Activated T-cell treated with anti-CD3 and anti-CD28 coated beads, Interleukin-2, amount 50 U/mL, for 24 hours (primary cell): Measurements from ENCODE around the gene PTK7.
A peak's percentile ranks its signal among the peaks of the same experiment; 100 is the strongest.

Source experiments
- DNase-seq: peaks from one replicate; pipeline ENCODE4 v3.0.0-alpha.2; 2020
- H3K27ac Mint-ChIP-seq: 2 replicates; pipeline ENCODE4 v1.8.0; 2020; ENCODE audit warnings: mild to moderate bottlenecking, mixed read lengths
- H3K27me3 Mint-ChIP-seq: 2 replicates; pipeline ENCODE4 v1.8.0; 2020; ENCODE audit warnings: mixed read lengths
- H3K36me3 Mint-ChIP-seq: 2 replicates; pipeline ENCODE4 v1.8.0; 2020; ENCODE audit warnings: low read depth, mixed read lengths
- H3K4me1 Mint-ChIP-seq: 2 replicates; pipeline ENCODE4 v1.8.0; 2020; ENCODE audit warnings: low read depth, mixed read lengths
- H3K4me3 Mint-ChIP-seq: 2 replicates; pipeline ENCODE4 v1.8.0; 2020; ENCODE audit warnings: mild to moderate bottlenecking, moderate library complexity, mixed read lengths
- H3K9me3 Mint-ChIP-seq: 2 replicates; pipeline ENCODE4 v1.8.0; 2020; ENCODE audit warnings: mixed read lengths

Gene PTK7

GRCh38 chr6:43178951-43179830 is 103.1 kb downstream of the PTK7 start:
- H3K4me3 Mint-ChIP-seq, result no peak overlapping the region
- no peaks in the 10 kb centered on the region for H3K27me3 Mint-ChIP-seq
- DNase-seq, result no peak
- H3K36me3 Mint-ChIP-seq, result peaks cover 71% of the 10 kb centered on the region
- peaks cover 49% of the 10 kb centered on the region for H3K4me1 Mint-ChIP-seq
- H3K27ac Mint-ChIP-seq, result peak overlapping the region; percentile 66
- no peaks in the 10 kb centered on the region for H3K9me3 Mint-ChIP-seq

GRCh38 chr6:43180058-43180457 is 103.9 kb downstream of the PTK7 start:
- no peak overlapping the region for H3K4me3 Mint-ChIP-seq
- H3K36me3 Mint-ChIP-seq, result peaks cover 73% of the 10 kb centered on the region
- no peaks in the 10 kb centered on the region for H3K27me3 Mint-ChIP-seq
- no peaks in the 10 kb centered on the region for H3K9me3 Mint-ChIP-seq
- DNase-seq, result no peak
- H3K4me1 Mint-ChIP-seq, result peaks cover 53% of the 10 kb centered on the region
- no peak overlapping the region for H3K27ac Mint-ChIP-seq

GRCh38 chr6:43180985-43181384 is 104.9 kb downstream of the PTK7 start:
- Mint-ChIP-seq H3K36me3 (peaks cover 73% of the 10 kb centered on the region), H3K9me3 (no peaks in the 10 kb centered on the region), H3K4me3 (peak overlapping the region; percentile 93), H3K27ac (peak overlapping the region; percentile 94), H3K4me1 (peaks cover 51% of the 10 kb centered on the region), H3K27me3 (no peaks in the 10 kb centered on the region)
- no peak for DNase-seq

GRCh38 chr6:43181621-43181941 is 105.5 kb downstream of the PTK7 start:
- no peaks in the 10 kb centered on the region for H3K27me3 Mint-ChIP-seq
- peaks cover 73% of the 10 kb centered on the region for H3K36me3 Mint-ChIP-seq
- no peak for DNase-seq
- no peaks in the 10 kb centered on the region for H3K9me3 Mint-ChIP-seq
- H3K4me1 Mint-ChIP-seq, result peaks cover 54% of the 10 kb centered on the region
- peak overlapping the region; percentile 94 for H3K27ac Mint-ChIP-seq
- peak overlapping the region; percentile 93 for H3K4me3 Mint-ChIP-seq

- Mint-ChIP-seq H3K27me3 (no peaks in the 10 kb centered on the region), H3K4me3 (peak within 1 kb of the TSS; percentile 93), H3K36me3 (peaks cover 74% of the 10 kb centered on the region), H3K27ac (peak within 1 kb of the TSS; percentile 94), H3K9me3 (no peaks in the 10 kb centered on the region), H3K4me1 (peaks cover 54% of the 10 kb centered on the region)
- peak; percentile 88 for DNase-seq
Observed at GRCh38 chr6:43181942-43182860, 106.1 kb downstream of the PTK7 start, which contains the start of gene CUL9. Gene CUL9 (plus strand): TSS chr6:43182196. CDS start chr6:43184311, 2,115 bp downstream.

- Mint-ChIP-seq H3K36me3 (peaks cover 74% of the 10 kb centered on the region), H3K27me3 (no peaks in the 10 kb centered on the region), H3K4me1 (peaks cover 54% of the 10 kb centered on the region), H3K9me3 (no peaks in the 10 kb centered on the region), H3K27ac (peak overlapping the region; percentile 94), H3K4me3 (peak overlapping the region; percentile 93)
- DNase-seq, result no peak
Observed at GRCh38 chr6:43183441-43183840, 107.3 kb downstream of the PTK7 start.

GRCh38 chr6:43184268-43184985 is 108.3 kb downstream of the PTK7 start:
- no peaks in the 10 kb centered on the region for H3K9me3 Mint-ChIP-seq
- DNase-seq, result no peak
- H3K36me3 Mint-ChIP-seq, result peaks cover 71% of the 10 kb centered on the region
- H3K27me3 Mint-ChIP-seq, result no peaks in the 10 kb centered on the region
- H3K27ac Mint-ChIP-seq, result peak overlapping the region; percentile 71
- peak overlapping the region; percentile 16 for H3K4me3 Mint-ChIP-seq
- H3K4me1 Mint-ChIP-seq, result peaks cover 57% of the 10 kb centered on the region

GRCh38 chr6:43185391-43185985 is 109.4 kb downstream of the PTK7 start:
- Mint-ChIP-seq H3K4me3 (peak overlapping the region; percentile 11), H3K4me1 (peaks cover 62% of the 10 kb centered on the region), H3K27ac (peak overlapping the region; percentile 71), H3K36me3 (peaks cover 76% of the 10 kb centered on the region), H3K9me3 (no peaks in the 10 kb centered on the region), H3K27me3 (no peaks in the 10 kb centered on the region)
- no peak for DNase-seq

GRCh38 chr6:43186019-43186418 is 109.9 kb downstream of the PTK7 start:
- no peak for DNase-seq
- peaks cover 78% of the 10 kb centered on the region for H3K36me3 Mint-ChIP-seq
- no peaks in the 10 kb centered on the region for H3K9me3 Mint-ChIP-seq
- H3K4me3 Mint-ChIP-seq, result no peak overlapping the region
- peaks cover 62% of the 10 kb centered on the region for H3K4me1 Mint-ChIP-seq
- no peak overlapping the region for H3K27ac Mint-ChIP-seq
- H3K27me3 Mint-ChIP-seq, result no peaks in the 10 kb centered on the region

GRCh38 chr6:43186706-43187105 is 110.6 kb downstream of the PTK7 start:
- Mint-ChIP-seq H3K27me3 (no peaks in the 10 kb centered on the region), H3K4me3 (no peak overlapping the region), H3K4me1 (peaks cover 56% of the 10 kb centered on the region), H3K9me3 (no peaks in the 10 kb centered on the region), H3K36me3 (peaks cover 72% of the 10 kb centered on the region), H3K27ac (no peak overlapping the region)
- no peak for DNase-seq

GRCh38 chr6:43187821-43188220 is 111.7 kb downstream of the PTK7 start:
- H3K36me3 Mint-ChIP-seq, result peaks cover 72% of the 10 kb centered on the region
- H3K9me3 Mint-ChIP-seq, result no peaks in the 10 kb centered on the region
- H3K4me3 Mint-ChIP-seq, result no peak overlapping the region
- H3K27me3 Mint-ChIP-seq, result no peaks in the 10 kb centered on the region
- DNase-seq, result no peak
- no peak overlapping the region for H3K27ac Mint-ChIP-seq
- peaks cover 48% of the 10 kb centered on the region for H3K4me1 Mint-ChIP-seq

- H3K4me1 Mint-ChIP-seq, result peaks cover 42% of the 10 kb centered on the region
- H3K36me3 Mint-ChIP-seq, result peaks cover 78% of the 10 kb centered on the region
- no peak overlapping the region for H3K27ac Mint-ChIP-seq
- H3K4me3 Mint-ChIP-seq, result no peak overlapping the region
- no peaks in the 10 kb centered on the region for H3K9me3 Mint-ChIP-seq
- DNase-seq, result no peak
- no peaks in the 10 kb centered on the region for H3K27me3 Mint-ChIP-seq
Observed at GRCh38 chr6:43188426-43188825, 112.3 kb downstream of the PTK7 start.

GRCh38 chr6:43189776-43190304 is 113.7 kb downstream of the PTK7 start:
- peaks cover 29% of the 10 kb centered on the region for H3K4me1 Mint-ChIP-seq
- H3K4me3 Mint-ChIP-seq, result no peak overlapping the region
- no peaks in the 10 kb centered on the region for H3K27me3 Mint-ChIP-seq
- H3K9me3 Mint-ChIP-seq, result no peaks in the 10 kb centered on the region
- no peak for DNase-seq
- H3K36me3 Mint-ChIP-seq, result peaks cover 82% of the 10 kb centered on the region
- H3K27ac Mint-ChIP-seq, result no peak overlapping the region

GRCh38 chr6:43192911-43193310 is 116.8 kb downstream of the PTK7 start:
- DNase-seq, result no peak
- H3K27ac Mint-ChIP-seq, result no peak overlapping the region
- H3K4me1 Mint-ChIP-seq, result peaks cover 13% of the 10 kb centered on the region
- H3K36me3 Mint-ChIP-seq, result peaks cover 81% of the 10 kb centered on the region
- no peaks in the 10 kb centered on the region for H3K9me3 Mint-ChIP-seq
- H3K4me3 Mint-ChIP-seq, result no peak overlapping the region
- H3K27me3 Mint-ChIP-seq, result no peaks in the 10 kb centered on the region
